HepG2 (cell line): Measurements from ENCODE around the gene GDPD1. TPM values are rescaled to one million over a fixed set of nuclear protein-coding genes. Genes with fewer than 3 reads are reported as not detected.

Experiments
- ATAC-seq: fragments of 200-7000 bp; cut with Tn5 transposase; 3 replicates; pipeline ENCODE4 v1.9.1; 2020; ENCODE audit warnings: mild to moderate bottlenecking, moderate library complexity
- BruUV-seq: library from RNA; stranded (reverse); fragments of 400-500 nt; replicated peaks from 2 replicates; lab custom pipeline; 2021; lab: Mats Ljungman, UMichigan
- CTCF ChIA-PET: fragments of 300-600 bp; formaldehyde crosslinking; extraction: SDS; loops from one replicate; lab custom pipeline; 2021; ENCODE audit warnings: low total read pairs, inconsistent platforms, low intra/inter-chr PET ratio; lab: Yijun Ruan, JAX
- POLR2A ChIA-PET: fragments of 350-600 bp; sonication (Branson Sonifier 250); formaldehyde crosslinking; loops from one replicate; lab custom pipeline; 2020; ENCODE audit warnings: antibody characterized with exemption, inconsistent platforms; lab: Yijun Ruan, JAX
- DNase-seq: peaks from one replicate; pipeline ENCODE4 v3.0.0-alpha.2; 2015; ENCODE audit warnings: low spot score
- FAIRE-seq: peaks from 3 replicates; lab custom pipeline; 2011; peaks lifted over from hg19 to GRCh38; lab: Jason Lieb, UNC
- H2AFZ ChIP-seq: one replicate; pipeline ENCODE4 v1.6.1; 2011; ENCODE audit warnings: low read length, inconsistent platforms
- H3K27ac ChIP-seq: fragments of 300-600 bp; 3 replicates; pipeline ENCODE4 v1.8.0; 2011; ENCODE audit warnings: mixed run types, mild to moderate bottlenecking, mixed read lengths, low read length, inconsistent platforms; ENCODE audit not compliant: insufficient read depth; ENCODE audit errors: extremely low read length
- H3K27me3 ChIP-seq, 2 experiments: fragments of 200-600 bp in 1 of 2; 2 replicates in 1 of 2; 3 replicates in 1 of 2; pipeline versions ENCODE4 v1.6.0 to v1.8.0; 2011; ENCODE audit warnings: low read length in 2 of 2, mild to moderate bottlenecking in 2 of 2, moderate library complexity in 2 of 2, inconsistent platforms in 1 of 2; ENCODE audit not compliant: insufficient read depth in 2 of 2, control insufficient read depth in 1 of 2
- H3K36me3 ChIP-seq, 2 experiments: fragments of 200-600 bp in 1 of 2; replicated peaks in 1 of 2; 2 replicates in 1 of 2; 3 replicates in 1 of 2; pipeline versions ENCODE4 v1.5.1 to v1.8.0; 2011; ENCODE audit warnings: low read length in 2 of 2, inconsistent platforms in 1 of 2; ENCODE audit not compliant: insufficient read depth in 2 of 2, control insufficient read depth in 1 of 2
- H3K4me1 ChIP-seq: 2 replicates; pipeline ENCODE4 v1.5.1; 2012; ENCODE audit warnings: low read length, inconsistent platforms; ENCODE audit not compliant: insufficient read depth
- H3K4me2 ChIP-seq: 2 replicates; pipeline ENCODE4 v1.6.0; 2011; ENCODE audit warnings: low read depth, low read length, inconsistent platforms
- H3K4me3 ChIP-seq, 3 experiments: fragments of 200-600 bp in 1 of 3; sonication (generic), shearing (Covaris generic) in 1 of 3; replicated peaks in 1 of 3; 2 replicates each; pipeline ENCODE4 v1.5.1; 2011 to 2016; ENCODE audit warnings: low read length in 3 of 3, inconsistent platforms in 2 of 3, low read depth in 2 of 3, mild to moderate bottlenecking in 2 of 3, control low read depth in 1 of 3, mixed read lengths in 1 of 3; ENCODE audit not compliant: insufficient read depth in 1 of 3
- H3K79me2 ChIP-seq: one replicate; pipeline ENCODE4 v1.6.1; 2011; ENCODE audit warnings: low read length, inconsistent platforms; ENCODE audit not compliant: insufficient read depth
- H3K9ac ChIP-seq: 2 replicates; pipeline ENCODE4 v1.6.0; 2011; ENCODE audit warnings: mild to moderate bottlenecking, low read depth, low read length, inconsistent platforms; ENCODE audit not compliant: insufficient read depth
- H3K9me3 ChIP-seq: 2 replicates; pipeline ENCODE4 v1.5.1; 2012; ENCODE audit warnings: mild to moderate bottlenecking, low read length
- H4K20me1 ChIP-seq: 2 replicates; pipeline ENCODE4 v1.6.0; 2011; ENCODE audit warnings: inconsistent platforms, mild to moderate bottlenecking, low read length, moderate library complexity; ENCODE audit not compliant: insufficient read depth
- ATF7 ChIP-seq, 2 experiments: fragments of 450-650 bp in 1 of 2; sonication (generic) in 1 of 2; formaldehyde crosslinking in 1 of 2; IDR thresholded peaks; 2 replicates each; pipeline versions ENCODE4 v1.4.0 to v1.6.1; 2016 to 2020; ENCODE audit warnings: antibody characterized with exemption in 1 of 2, mild to moderate bottlenecking in 1 of 2, missing genetic modification reagents in 1 of 2
- ATM ChIP-seq: fragments of 450-650 bp; IDR thresholded peaks from 2 replicates; pipeline ENCODE4 v1.7.1; 2017; ENCODE audit warnings: mild to moderate bottlenecking, borderline replicate concordance
- FOSL2 ChIP-seq: sonication (generic); formaldehyde crosslinking; IDR thresholded peaks from 2 replicates; pipeline ENCODE4 v1.4.0; 2020; ENCODE audit warnings: missing genetic modification reagents
- PAF1 ChIP-seq: IDR thresholded peaks from 2 replicates; pipeline ENCODE4 v1.6.1; 2016; ENCODE audit warnings: missing genetic modification reagents, missing compliant biosample characterization
- PHF21A ChIP-seq: sonication (generic); formaldehyde crosslinking; IDR thresholded peaks from 2 replicates; pipeline ENCODE4 v1.5.0; 2020; ENCODE audit warnings: mild to moderate bottlenecking, missing genetic modification reagents
- RCOR2 ChIP-seq: IDR thresholded peaks from 2 replicates; pipeline ENCODE4 v1.6.1; 2016; ENCODE audit warnings: missing biosample characterization, missing genetic modification reagents
- SIN3B ChIP-seq: fragments of 150-350 bp; IDR thresholded peaks from 2 replicates; pipeline ENCODE4 v1.6.1; 2014; ENCODE audit warnings: low read length
- TRIM22 ChIP-seq: fragments of 450-650 bp; IDR thresholded peaks from 2 replicates; pipeline ENCODE4 v1.6.1; 2017
- ZBTB42 ChIP-seq: sonication (generic); formaldehyde crosslinking; IDR thresholded peaks from 2 replicates; pipeline ENCODE4 v1.5.0; 2020; ENCODE audit warnings: mild to moderate bottlenecking, missing genetic modification reagents
- ZNF10 ChIP-seq: sonication (generic); formaldehyde crosslinking; IDR thresholded peaks from 2 replicates; pipeline ENCODE4 v1.4.0; 2020; ENCODE audit warnings: mild to moderate bottlenecking, low read depth, missing genetic modification reagents, borderline replicate concordance
- ZNF276 ChIP-seq: sonication (generic); formaldehyde crosslinking; IDR thresholded peaks from 2 replicates; pipeline ENCODE4 v1.4.0; 2020; ENCODE audit warnings: mild to moderate bottlenecking, low read depth, missing genetic modification reagents
- ZNF282 ChIP-seq: fragments of 450-650 bp; IDR thresholded peaks from 2 replicates; pipeline ENCODE4 v1.6.1; 2018; ENCODE audit not compliant: partially characterized antibody
- ZNF367 ChIP-seq: sonication (generic); formaldehyde crosslinking; IDR thresholded peaks from 2 replicates; pipeline ENCODE4 v1.4.0; 2020; ENCODE audit warnings: missing genetic modification reagents, borderline replicate concordance
- ZNF567 ChIP-seq: sonication (generic); formaldehyde crosslinking; IDR thresholded peaks from 2 replicates; pipeline ENCODE4 v1.8.1; 2023; ENCODE audit warnings: mild to moderate bottlenecking, missing genetic modification reagents, borderline replicate concordance
- WGBS: methylation state at CpG from one replicate; pipeline ENCODE4 v1.1.6; 2017; ENCODE audit warnings: low lambda C conversion rate; 5-methylcytosine and 5-hydroxymethylcytosine counted together
- in situ Hi-C: cut with HindIII; loops from 2 replicates; pipeline ENCODE4 v1.10.0; 2017; ENCODE audit warnings: low pct_unique_long_range_greater_than_20kb; ENCODE audit not compliant: extremely low pct_ligation_motif_present
- intact Hi-C: fragments of 100-400 bp; cut with micrococcal nuclease; formaldehyde crosslinking; loops from one replicate; pipeline ENCODE4 v1.10.0; 2022; ENCODE audit not compliant: unreplicated experiment
- polyA plus RNA-seq, 8 experiments: library from polyadenylated mRNA; depleted of rRNA in 3 of 8; stranded (reverse) in 7 of 8; unstranded in 1 of 8; fragments of >200 nt; fragmentation: Illumina TruSeq in 4 of 8; extraction: Trizol in 4 of 8; gene quantifications; 2 replicates each; pipeline versions ENCODE4 v1.2.1 to v1.2.3, GENCODE V29; 2011 to 2016; ENCODE audit warnings: low read depth in 4 of 8, missing spikeins in 1 of 8, mixed read lengths in 1 of 8; ENCODE audit not compliant: insufficient read depth in 1 of 8
- total RNA-seq, 5 experiments: library from RNA; depleted of rRNA; stranded (reverse); fragments of >200 nt; fragmentation: Illumina TruSeq; extraction: Trizol; gene quantifications; 2 replicates each; pipeline ENCODE4 v1.2.3, GENCODE V29; 2016; ENCODE audit warnings: low read depth in 1 of 5
- TF ChIP-seq, protein P1 (sequence below): sonication (generic); formaldehyde crosslinking; conservative IDR thresholded peaks from 2 replicates; pipeline ENCODE4 v1.4.0; 2020; ENCODE audit warnings: missing genetic modification reagents
- TF ChIP-seq, protein P2 (sequence below): fragments of 450-650 bp; IDR thresholded peaks from 2 replicates; pipeline ENCODE4 v1.6.1; 2017; ENCODE audit warnings: mild to moderate bottlenecking

The GDPD1 gene
- total and polyA plus RNA-seq, 2 of the 13 experiments (the other 11 are each of a cell fraction or from before 2014, with no cell fraction given) = 6.0 to 7.7 TPM

GRCh38 chr17:59278406-59278805, 58.1 kb downstream of the GDPD1 start (continued):
- TF ChIP-seq, protein P1, sequence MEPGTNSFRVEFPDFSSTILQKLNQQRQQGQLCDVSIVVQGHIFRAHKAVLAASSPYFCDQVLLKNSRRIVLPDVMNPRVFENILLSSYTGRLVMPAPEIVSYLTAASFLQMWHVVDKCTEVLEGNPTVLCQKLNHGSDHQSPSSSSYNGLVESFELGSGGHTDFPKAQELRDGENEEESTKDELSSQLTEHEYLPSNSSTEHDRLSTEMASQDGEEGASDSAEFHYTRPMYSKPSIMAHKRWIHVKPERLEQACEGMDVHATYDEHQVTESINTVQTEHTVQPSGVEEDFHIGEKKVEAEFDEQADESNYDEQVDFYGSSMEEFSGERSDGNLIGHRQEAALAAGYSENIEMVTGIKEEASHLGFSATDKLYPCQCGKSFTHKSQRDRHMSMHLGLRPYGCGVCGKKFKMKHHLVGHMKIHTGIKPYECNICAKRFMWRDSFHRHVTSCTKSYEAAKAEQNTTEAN (CRISPR knock-in tag) = no peak
- no peak for TF ChIP-seq ZNF10
- TF ChIP-seq, all 625 proteins: peak for 0

- Histone ChIP-seq H3K9ac (no peak overlapping the region), H3K4me1 (peaks cover 14% of the 10 kb centered on the region), H4K20me1 (no peaks in the 10 kb centered on the region), H3K9me3 (no peaks in the 10 kb centered on the region), H3K36me3 (no peaks in the 10 kb centered on the region), H3K4me3 (no peak overlapping the region), H3K27me3 (no peaks in the 10 kb centered on the region; a peak in 1 of 5 replicates), H2AFZ (no peak overlapping the region), H3K4me2 (no peak overlapping the region), H3K27ac (no peak overlapping the region), H3K79me2 (no peaks in the 10 kb centered on the region)
- in situ Hi-C loops = no loop called here
- POLR2A ChIA-PET = no interaction called here
- intact Hi-C loops = no loop called here
- TF ChIP-seq, protein P2, sequence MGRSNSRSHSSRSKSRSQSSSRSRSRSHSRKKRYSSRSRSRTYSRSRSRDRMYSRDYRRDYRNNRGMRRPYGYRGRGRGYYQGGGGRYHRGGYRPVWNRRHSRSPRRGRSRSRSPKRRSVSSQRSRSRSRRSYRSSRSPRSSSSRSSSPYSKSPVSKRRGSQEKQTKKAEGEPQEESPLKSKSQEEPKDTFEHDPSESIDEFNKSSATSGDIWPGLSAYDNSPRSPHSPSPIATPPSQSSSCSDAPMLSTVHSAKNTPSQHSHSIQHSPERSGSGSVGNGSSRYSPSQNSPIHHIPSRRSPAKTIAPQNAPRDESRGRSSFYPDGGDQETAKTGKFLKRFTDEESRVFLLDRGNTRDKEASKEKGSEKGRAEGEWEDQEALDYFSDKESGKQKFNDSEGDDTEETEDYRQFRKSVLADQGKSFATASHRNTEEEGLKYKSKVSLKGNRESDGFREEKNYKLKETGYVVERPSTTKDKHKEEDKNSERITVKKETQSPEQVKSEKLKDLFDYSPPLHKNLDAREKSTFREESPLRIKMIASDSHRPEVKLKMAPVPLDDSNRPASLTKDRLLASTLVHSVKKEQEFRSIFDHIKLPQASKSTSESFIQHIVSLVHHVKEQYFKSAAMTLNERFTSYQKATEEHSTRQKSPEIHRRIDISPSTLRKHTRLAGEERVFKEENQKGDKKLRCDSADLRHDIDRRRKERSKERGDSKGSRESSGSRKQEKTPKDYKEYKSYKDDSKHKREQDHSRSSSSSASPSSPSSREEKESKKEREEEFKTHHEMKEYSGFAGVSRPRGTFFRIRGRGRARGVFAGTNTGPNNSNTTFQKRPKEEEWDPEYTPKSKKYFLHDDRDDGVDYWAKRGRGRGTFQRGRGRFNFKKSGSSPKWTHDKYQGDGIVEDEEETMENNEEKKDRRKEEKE = no peak
- TF ChIP-seq SIN3B (no peak), ZNF567 (CRISPR knock-in tag) (no peak), ZNF276 (no peak), ZNF282 (no peak), PAF1 (CRISPR knock-in tag) (no peak), ZNF367 (CRISPR knock-in tag) (no peak), PHF21A (CRISPR knock-in tag) (no peak), RCOR2 (CRISPR knock-in tag) (no peak), ZBTB42 (CRISPR knock-in tag) (no peak), FOSL2 (no peak), ATM (no peak), ATF7 (IDR thresholded peaks at IDR 0.05) (no peak), ATF7 (CRISPR knock-in tag; IDR thresholded peaks at IDR 0.05) (no peak), TRIM22 (no peak)
- no TSS peak for BruUV-seq
- ATAC-seq = no peak
- CTCF ChIA-PET = no interaction called here
- no peak for FAIRE-seq
- no peak for DNase-seq
- 40% methylated on average over 4 of the region's 4 CpGs for WGBS
These were observed 64.0 kb downstream of the GDPD1 start for GRCh38 chr17:59284317-59284716.
